GM19240 (cell line): ENCODE data around the gene DPPA2.

Source experiments
- DNase-seq: peaks from one replicate; pipeline ENCODE4 v3.0.0; 2011; ENCODE audit warnings: low spot score; ENCODE audit not compliant: insufficient read length

DPPA2 gene

DNA sequence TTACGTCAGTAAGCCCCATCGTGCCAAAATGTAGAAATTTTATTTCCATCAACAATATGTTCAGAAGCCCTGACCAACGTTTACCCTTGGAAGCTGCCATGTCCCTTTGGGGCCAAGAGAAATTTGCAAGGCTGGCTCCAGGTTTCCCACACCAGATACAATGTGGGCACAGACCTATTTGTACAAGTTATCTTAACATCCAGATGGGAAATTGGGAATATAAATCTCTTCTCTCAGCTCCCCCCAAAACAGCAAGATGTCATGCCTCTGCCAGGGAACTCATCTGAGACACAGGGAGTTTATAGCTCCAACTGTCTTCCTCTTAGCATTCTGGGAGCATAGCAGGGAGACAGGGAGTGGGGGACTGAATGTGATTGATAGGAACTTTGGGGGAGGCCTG lies 9.3 kb upstream of the DPPA2 start:
- DNase-seq, result no peak

DNA sequence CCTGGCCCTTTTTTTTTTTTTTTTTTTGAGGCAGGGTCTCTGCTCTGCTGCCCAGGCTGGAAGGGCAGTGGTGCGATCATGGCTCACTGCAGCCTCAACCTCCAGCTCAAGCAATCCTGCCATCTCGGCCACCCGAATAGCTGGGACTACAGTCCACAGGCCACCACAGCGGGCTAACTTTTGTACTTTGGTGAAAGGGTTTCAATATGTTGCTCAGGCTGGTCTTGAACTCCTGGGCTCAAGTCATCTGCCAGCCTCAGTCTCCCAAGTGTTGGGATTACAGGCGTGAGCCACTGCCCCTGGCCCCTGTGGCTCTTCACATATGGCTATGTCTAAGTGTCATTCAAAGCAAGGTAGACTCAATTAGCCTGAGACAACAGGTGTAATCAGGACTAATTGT lies 8.8 kb upstream of the DPPA2 start:
- DNase-seq, result no peak

- DNase-seq, result no peak
Measured at GRCh38 chr3:109313061-109313460, 3.3 kb downstream of the DPPA2 start.

GRCh38 chr3:109297496-109297895 lies 18.8 kb downstream of the DPPA2 start:
- DNase-seq, result no peak

- DNase-seq, result no peak
Measured at GRCh38 chr3:109284071-109284470, 32.2 kb downstream of the DPPA2 start.

GRCh38 chr3:109278546-109278945 lies 37.8 kb downstream of the DPPA2 start:
- no peak for DNase-seq

- DNase-seq, result no peak
Measured at GRCh38 chr3:109278141-109278540, 38.2 kb downstream of the DPPA2 start.

DNA sequence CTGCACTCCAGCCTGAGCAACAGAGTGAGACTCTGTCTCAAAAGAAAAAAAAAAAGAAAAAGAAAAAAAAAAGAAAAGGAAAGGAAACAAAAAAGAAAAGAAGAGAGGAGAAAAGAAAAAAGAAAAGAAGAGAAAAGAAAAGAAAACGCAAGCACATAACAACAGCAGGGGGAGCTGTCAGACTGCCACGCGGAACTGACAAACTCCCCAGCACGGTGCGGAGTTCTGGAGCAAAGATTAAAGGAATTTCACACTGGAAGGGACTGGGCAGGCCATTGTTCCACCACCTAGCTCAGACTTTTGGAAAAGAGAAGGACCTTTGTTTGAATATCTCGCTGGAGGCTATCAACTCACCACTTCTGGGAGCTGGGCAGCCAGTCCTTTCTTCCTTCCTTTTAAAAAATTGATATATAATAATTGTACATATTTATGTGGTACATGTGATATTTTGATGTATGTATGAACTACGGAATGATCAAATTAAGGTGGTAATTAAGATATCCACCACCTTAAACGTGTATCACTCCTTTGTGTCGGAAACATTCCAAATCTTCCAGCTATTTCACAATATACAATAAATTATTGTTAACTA lies 40.5 kb downstream of the DPPA2 start:
- no peak for DNase-seq

- no peak for DNase-seq
Measured at GRCh38 chr3:109270779-109271178, 45.5 kb downstream of the DPPA2 start.

DNA sequence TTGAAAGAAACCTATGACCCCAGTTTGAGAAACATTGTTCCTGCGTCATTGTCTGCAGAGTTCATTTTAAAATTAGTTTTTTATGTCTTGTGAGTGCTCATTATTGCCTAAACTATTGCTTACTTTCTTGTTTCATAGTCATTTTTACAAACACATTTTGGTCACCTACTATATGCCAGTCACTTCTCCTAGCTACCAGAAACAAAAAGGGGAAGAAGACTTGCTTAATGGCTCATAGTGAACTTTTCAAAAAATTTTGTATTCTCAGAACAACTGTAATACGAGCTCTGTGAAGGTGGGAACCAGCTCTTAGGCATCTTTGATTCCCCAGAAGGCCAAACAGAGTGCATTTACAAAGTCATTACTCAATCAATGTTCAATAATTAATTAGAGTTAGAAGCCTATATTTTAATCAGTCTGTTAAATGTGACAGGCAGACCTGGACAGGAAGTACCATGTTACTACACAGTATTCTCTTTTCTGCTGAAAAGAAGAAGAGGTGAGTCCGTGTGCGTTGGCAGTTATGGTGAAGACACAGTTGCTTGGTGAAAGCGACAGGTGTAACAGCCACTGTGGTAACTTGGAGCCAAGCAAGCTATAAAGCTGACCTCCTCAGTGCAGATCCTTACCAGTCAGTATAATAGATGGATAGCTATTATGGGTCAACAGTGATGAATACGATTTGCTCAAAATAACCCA lies 46.6 kb downstream of the DPPA2 start:
- no peak for DNase-seq

GRCh38 chr3:109268181-109268580 lies 48.1 kb downstream of the DPPA2 start:
- DNase-seq, result no peak

GRCh38 chr3:109265295-109265694 lies 51.0 kb downstream of the DPPA2 start:
- no peak for DNase-seq

- no peak for DNase-seq
Measured at GRCh38 chr3:109257269-109257668, 59.0 kb downstream of the DPPA2 start.

DNA sequence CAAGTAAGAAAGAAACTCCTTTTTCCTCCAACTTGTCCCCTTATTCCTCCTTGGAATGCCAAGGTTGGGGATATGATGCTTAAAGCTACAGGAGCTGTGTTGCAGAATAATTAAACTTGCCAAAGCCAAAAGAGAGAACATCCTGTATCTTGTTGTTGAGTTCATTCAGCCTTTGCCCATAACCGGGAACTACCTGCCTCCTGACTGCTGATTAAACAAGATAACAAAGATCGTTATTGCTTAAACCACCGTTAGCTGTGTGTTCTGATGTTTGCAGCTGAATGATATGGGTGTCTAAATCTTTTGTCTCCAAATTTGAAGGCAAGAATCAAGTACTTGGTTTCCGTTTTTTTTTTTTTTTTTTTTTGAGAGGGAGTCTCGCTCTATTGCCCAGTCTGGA lies 61.5 kb downstream of the DPPA2 start:
- DNase-seq, result no peak

GRCh38 chr3:109252641-109253040 lies 63.7 kb downstream of the DPPA2 start:
- no peak for DNase-seq
